ENCODE measurements around the gene USP6NL.
"Not testable (repeated sequence)": the region's sequence is repeated elsewhere in the genome, so short reads cannot be mapped to it uniquely, and the experiment has no call there.

USP6NL gene

DNA sequence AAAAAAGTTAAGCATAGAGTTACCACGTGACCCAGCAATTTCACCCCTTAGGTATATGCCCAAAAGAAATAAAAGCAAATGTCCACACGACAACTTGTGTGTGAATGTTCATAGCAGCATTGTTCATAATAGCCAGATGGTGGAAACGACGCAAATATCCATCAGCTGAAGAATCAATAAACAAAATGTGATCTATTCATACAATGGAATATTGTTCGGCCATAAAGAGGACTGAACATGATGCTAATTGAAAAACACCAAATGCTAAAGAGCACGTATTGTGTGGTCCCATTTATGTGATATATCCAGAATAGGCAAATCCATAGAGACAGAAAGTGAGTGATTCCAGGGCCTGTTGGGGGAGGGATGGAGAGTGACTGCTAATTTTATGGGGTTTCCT is 18.3 kb upstream of the USP6NL start:
- Histone ChIP-seq H3K9me3 (ENCODE audit: insufficient read depth, low read length, severe bottlenecking) (no peaks in the 10 kb centered on the region), H4K20me1 (ENCODE audit: insufficient read depth, low read length) (no peaks in the 10 kb centered on the region), H3K27ac (ENCODE audit: low read length) (no peak overlapping the region)

DNA sequence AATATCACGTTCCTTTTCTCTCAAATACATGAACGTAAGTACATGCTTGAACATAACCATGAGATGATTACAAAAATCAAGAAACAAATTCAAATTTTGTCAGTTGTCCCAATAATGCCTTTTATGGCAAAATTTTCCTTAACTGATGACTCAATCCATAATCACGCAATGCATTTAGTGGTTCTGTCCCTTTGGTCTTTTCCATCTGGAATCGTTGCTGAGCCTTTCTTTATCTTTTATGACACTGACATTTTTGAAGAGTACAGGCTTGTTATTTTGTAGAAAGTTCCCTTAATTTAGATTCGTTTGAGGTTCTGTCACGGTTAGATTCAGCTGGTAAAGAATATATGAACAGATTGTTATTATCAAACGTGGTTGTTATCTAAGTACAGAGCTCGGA is 16.5 kb upstream of the USP6NL start:
- not testable (repeated sequence) for H3K9ac ChIP-seq (ENCODE audit: low read depth, low read length); H3K36me3 ChIP-seq (ENCODE audit: insufficient read depth, low read length); ATAC-seq (ENCODE audit: insufficient read depth, low read depth); H4K20me1 ChIP-seq (ENCODE audit: insufficient read depth, low read length); H3K27me3 ChIP-seq (ENCODE audit: insufficient read depth, low read length, poor library complexity); H3K4me3 ChIP-seq (ENCODE audit: low read depth in 1 of 2, low read length in 2 of 2); DNase-seq; H3K4me2 ChIP-seq (ENCODE audit: insufficient read depth, low read length); H3K27ac ChIP-seq (ENCODE audit: low read length); H2AFZ ChIP-seq (ENCODE audit: low read depth, low read length); H3K9me3 ChIP-seq (ENCODE audit: insufficient read depth, low read length, severe bottlenecking); H3K79me2 ChIP-seq (ENCODE audit: insufficient read depth, low read length)
- peaks cover 12% of the 10 kb centered on the region for H3K4me1 ChIP-seq (ENCODE audit: insufficient read depth, low read length)

More for the DNA sequence above, 18.3 kb upstream of the USP6NL start:
- TF ChIP-seq EZH2 (IDR thresholded peaks at IDR 0.05; ENCODE audit: borderline replicate concordance, low read depth, low read length, severe bottlenecking): no peak
- TF ChIP-seq, protein P1, sequence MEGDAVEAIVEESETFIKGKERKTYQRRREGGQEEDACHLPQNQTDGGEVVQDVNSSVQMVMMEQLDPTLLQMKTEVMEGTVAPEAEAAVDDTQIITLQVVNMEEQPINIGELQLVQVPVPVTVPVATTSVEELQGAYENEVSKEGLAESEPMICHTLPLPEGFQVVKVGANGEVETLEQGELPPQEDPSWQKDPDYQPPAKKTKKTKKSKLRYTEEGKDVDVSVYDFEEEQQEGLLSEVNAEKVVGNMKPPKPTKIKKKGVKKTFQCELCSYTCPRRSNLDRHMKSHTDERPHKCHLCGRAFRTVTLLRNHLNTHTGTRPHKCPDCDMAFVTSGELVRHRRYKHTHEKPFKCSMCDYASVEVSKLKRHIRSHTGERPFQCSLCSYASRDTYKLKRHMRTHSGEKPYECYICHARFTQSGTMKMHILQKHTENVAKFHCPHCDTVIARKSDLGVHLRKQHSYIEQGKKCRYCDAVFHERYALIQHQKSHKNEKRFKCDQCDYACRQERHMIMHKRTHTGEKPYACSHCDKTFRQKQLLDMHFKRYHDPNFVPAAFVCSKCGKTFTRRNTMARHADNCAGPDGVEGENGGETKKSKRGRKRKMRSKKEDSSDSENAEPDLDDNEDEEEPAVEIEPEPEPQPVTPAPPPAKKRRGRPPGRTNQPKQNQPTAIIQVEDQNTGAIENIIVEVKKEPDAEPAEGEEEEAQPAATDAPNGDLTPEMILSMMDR (IDR thresholded peaks at IDR 0.05; ENCODE audit: borderline replicate concordance, extremely low read depth, low read length, poor library complexity, severe bottlenecking): no peak
- no peak overlapping the region for H2AFZ ChIP-seq (ENCODE audit: low read depth, low read length)
- no peaks in the 10 kb centered on the region for H3K79me2 ChIP-seq (ENCODE audit: insufficient read depth, low read length)
- no peak overlapping the region for H3K9ac ChIP-seq (ENCODE audit: low read depth, low read length)
- no peak overlapping the region for H3K4me2 ChIP-seq (ENCODE audit: insufficient read depth, low read length)
- no peak overlapping the region for H3K4me3 ChIP-seq (ENCODE audit: low read depth in 1 of 2, low read length in 2 of 2)
- ATAC-seq (ENCODE audit: insufficient read depth, low read depth) (no peak), DNase-seq (no peak)
- no peaks in the 10 kb centered on the region for H3K27me3 ChIP-seq (ENCODE audit: insufficient read depth, low read length, poor library complexity)
- H3K36me3 ChIP-seq (ENCODE audit: insufficient read depth, low read length): no peaks in the 10 kb centered on the region
- H3K4me1 ChIP-seq (ENCODE audit: insufficient read depth, low read length): peaks cover 13% of the 10 kb centered on the region

DNA sequence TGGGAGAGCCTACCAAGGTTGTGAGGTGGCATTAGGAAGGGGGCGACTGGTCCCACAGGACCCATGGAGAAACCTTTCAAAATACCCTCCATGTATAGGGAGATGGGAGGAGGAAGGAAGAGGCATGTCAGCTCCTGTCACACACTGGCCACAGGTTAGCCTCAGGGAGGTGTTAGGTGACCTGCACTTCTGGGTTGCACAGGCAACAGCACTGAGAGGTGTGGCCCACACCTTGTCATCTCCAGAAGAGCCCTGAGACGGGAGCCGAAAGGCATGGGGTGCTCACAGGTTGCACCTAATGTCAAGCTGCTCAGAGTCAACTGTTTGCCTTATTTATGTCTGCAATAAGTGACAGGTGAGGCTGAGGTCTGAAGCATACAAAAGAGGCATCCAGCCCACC is 14.6 kb upstream of the USP6NL start:
- Histone ChIP-seq H3K27ac (ENCODE audit: low read length) (no peak overlapping the region), H4K20me1 (ENCODE audit: insufficient read depth, low read length) (no peaks in the 10 kb centered on the region), H3K4me3 (ENCODE audit: low read depth in 1 of 2, low read length in 2 of 2) (no peak overlapping the region), H3K79me2 (ENCODE audit: insufficient read depth, low read length) (no peaks in the 10 kb centered on the region), H3K27me3 (ENCODE audit: insufficient read depth, low read length, poor library complexity) (no peaks in the 10 kb centered on the region), H3K36me3 (ENCODE audit: insufficient read depth, low read length) (no peaks in the 10 kb centered on the region), H3K4me1 (ENCODE audit: insufficient read depth, low read length) (no peaks in the 10 kb centered on the region), H3K9me3 (ENCODE audit: insufficient read depth, low read length, severe bottlenecking) (no peaks in the 10 kb centered on the region), H3K9ac (ENCODE audit: low read depth, low read length) (no peak overlapping the region), H3K4me2 (ENCODE audit: insufficient read depth, low read length) (no peak overlapping the region), H2AFZ (ENCODE audit: low read depth, low read length) (no peak overlapping the region)
- TF ChIP-seq EZH2 (IDR thresholded peaks at IDR 0.05; ENCODE audit: borderline replicate concordance, low read depth, low read length, severe bottlenecking): no peak
- TF ChIP-seq, protein P1 (IDR thresholded peaks at IDR 0.05; ENCODE audit: borderline replicate concordance, extremely low read depth, low read length, poor library complexity, severe bottlenecking): no peak
- no peak for ATAC-seq (ENCODE audit: insufficient read depth, low read depth)
- DNase-seq: no peak

DNA sequence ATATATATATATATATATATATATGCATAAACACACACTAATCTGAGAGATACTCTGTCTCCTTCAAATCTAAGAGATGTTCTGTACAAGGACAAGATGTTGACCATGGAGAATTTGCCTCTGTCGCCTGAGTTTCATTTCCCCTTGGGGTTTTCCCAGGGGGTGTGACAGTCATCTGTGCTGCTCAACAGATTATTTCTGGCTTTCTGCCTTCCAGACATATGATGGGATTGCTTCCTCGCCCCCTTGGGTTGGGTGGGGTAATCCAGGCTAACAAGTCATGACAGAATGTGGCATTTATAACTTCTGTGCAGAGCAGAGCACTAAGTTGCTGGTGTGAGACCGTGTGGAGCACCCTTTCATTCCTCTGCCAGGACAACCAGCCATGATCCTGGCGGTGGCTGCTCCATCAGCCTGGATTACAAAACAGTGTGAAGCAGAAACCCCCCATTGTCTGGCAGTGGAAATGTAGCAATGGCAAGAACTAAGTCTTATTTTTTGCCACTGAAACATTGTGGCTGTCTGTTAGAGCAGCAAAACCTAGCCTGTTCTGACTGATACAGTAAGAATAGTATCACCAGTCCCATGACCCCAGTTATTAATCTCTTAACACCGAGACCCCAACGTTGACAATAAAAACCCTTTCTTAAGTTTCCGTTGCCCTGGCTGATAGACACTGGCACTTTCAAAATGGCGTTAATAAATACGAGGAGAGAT is 13.7 kb upstream of the USP6NL start:
- DNase-seq: no peak
- Histone ChIP-seq H3K4me1 (ENCODE audit: insufficient read depth, low read length) (no peaks in the 10 kb centered on the region), H2AFZ (ENCODE audit: low read depth, low read length) (no peak overlapping the region), H3K9ac (ENCODE audit: low read depth, low read length) (no peak overlapping the region), H3K27ac (ENCODE audit: low read length) (no peak overlapping the region), H4K20me1 (ENCODE audit: insufficient read depth, low read length) (no peaks in the 10 kb centered on the region), H3K4me3 (ENCODE audit: low read depth in 1 of 2, low read length in 2 of 2) (no peak overlapping the region), H3K9me3 (ENCODE audit: insufficient read depth, low read length, severe bottlenecking) (no peaks in the 10 kb centered on the region), H3K27me3 (ENCODE audit: insufficient read depth, low read length, poor library complexity) (no peaks in the 10 kb centered on the region), H3K4me2 (ENCODE audit: insufficient read depth, low read length) (no peak overlapping the region), H3K79me2 (ENCODE audit: insufficient read depth, low read length) (no peaks in the 10 kb centered on the region), H3K36me3 (ENCODE audit: insufficient read depth, low read length) (no peaks in the 10 kb centered on the region)
- no peak for ATAC-seq (ENCODE audit: insufficient read depth, low read depth)
- TF ChIP-seq, protein P1 (IDR thresholded peaks at IDR 0.05; ENCODE audit: borderline replicate concordance, extremely low read depth, low read length, poor library complexity, severe bottlenecking): no peak
- TF ChIP-seq EZH2 (IDR thresholded peaks at IDR 0.05; ENCODE audit: borderline replicate concordance, low read depth, low read length, severe bottlenecking): no peak

Measured in DND-41 (cell line).